ENCODE data around the gene TSFM. TPM values are rescaled to one million over a fixed set of nuclear protein-coding genes. Genes with fewer than 3 reads are reported as not detected.
A peak's percentile ranks its signal among the peaks of the same experiment; 100 is the strongest.

TSFM gene
- polyA plus RNA-seq (2012; ENCODE audit: insufficient read depth, insufficient read length, low read depth) = 50.5 TPM

- DNase-seq = peak; percentile 97
- no peaks in the 10 kb centered on the region for H3K9me3 ChIP-seq
- TF ChIP-seq CTCF (IDR thresholded peaks at IDR 0.05; ENCODE audit: low read depth, low read length) = peak; percentile 95
- H3K27me3 ChIP-seq = no peaks in the 10 kb centered on the region
- H3K4me3 ChIP-seq (ENCODE audit: low read depth, low read length) = peak within 1 kb of the TSS; percentile 100
- no peaks in the 10 kb centered on the region for H3K4me1 ChIP-seq
- peaks cover 28% of the 10 kb centered on the region for H3K36me3 ChIP-seq
These were observed at the start of gene TSFM for GRCh38 chr12:57782608-57783465. Gene TSFM, plus strand, starts transcription at chr12:57782787. Its CDS starts 15 bp downstream, at chr12:57782802.

GRCh38 chr12:57733928-57734327 is 48.7 kb upstream of the TSFM start:
- DNase-seq = no peak
- H3K9me3 ChIP-seq = no peaks in the 10 kb centered on the region
- H3K4me3 ChIP-seq (ENCODE audit: low read depth, low read length) = no peak overlapping the region
- H3K36me3 ChIP-seq = no peaks in the 10 kb centered on the region
- H3K4me1 ChIP-seq = no peaks in the 10 kb centered on the region; the same call in 1 of the 2 replicates
- no peak for TF ChIP-seq CTCF (IDR thresholded peaks at IDR 0.05; ENCODE audit: low read depth, low read length)
- peaks cover 37% of the 10 kb centered on the region for H3K27me3 ChIP-seq

- peaks cover 44% of the 10 kb centered on the region for H3K27me3 ChIP-seq
- H3K4me1 ChIP-seq = no peaks in the 10 kb centered on the region; the same call in 1 of the 2 replicates
- no peaks in the 10 kb centered on the region for H3K9me3 ChIP-seq
- no peak for DNase-seq
- TF ChIP-seq CTCF (IDR thresholded peaks at IDR 0.05; ENCODE audit: low read depth, low read length) = no peak
- no peaks in the 10 kb centered on the region for H3K36me3 ChIP-seq
- no peak overlapping the region for H3K4me3 ChIP-seq (ENCODE audit: low read depth, low read length)
These were observed 48.0 kb upstream of the TSFM start for GRCh38 chr12:57734591-57734990.

- no peaks in the 10 kb centered on the region for H3K36me3 ChIP-seq
- no peak for DNase-seq
- TF ChIP-seq CTCF (IDR thresholded peaks at IDR 0.05; ENCODE audit: low read depth, low read length) = no peak
- no peaks in the 10 kb centered on the region; the same call in 1 of the 2 replicates for H3K4me1 ChIP-seq
- peak overlapping the region; percentile 54 for H3K4me3 ChIP-seq (ENCODE audit: low read depth, low read length)
- peaks cover 50% of the 10 kb centered on the region for H3K27me3 ChIP-seq
- no peaks in the 10 kb centered on the region for H3K9me3 ChIP-seq
These were observed 47.3 kb upstream of the TSFM start for GRCh38 chr12:57735198-57735855.

- TF ChIP-seq CTCF (IDR thresholded peaks at IDR 0.05; ENCODE audit: low read depth, low read length) = peak; percentile 60
- H3K4me1 ChIP-seq = no peaks in the 10 kb centered on the region; the same call in 1 of the 2 replicates
- peak overlapping the region; percentile 54 for H3K4me3 ChIP-seq (ENCODE audit: low read depth, low read length)
- no peaks in the 10 kb centered on the region for H3K36me3 ChIP-seq
- H3K27me3 ChIP-seq = peaks cover 56% of the 10 kb centered on the region
- peak; percentile 72 for DNase-seq
- no peaks in the 10 kb centered on the region for H3K9me3 ChIP-seq
These were observed 46.4 kb upstream of the TSFM start for GRCh38 chr12:57735952-57736740.

Data from BE2C (cell line).